HepG2 (cell line): ENCODE measurements around the gene ADPRH.

Source experiments
- CBX5 ChIP-seq: sonication (generic); formaldehyde crosslinking; IDR thresholded peaks from 2 replicates; pipeline ENCODE4 v1.4.0; 2020; ENCODE audit warnings: missing genetic modification reagents, borderline replicate concordance
- CTCF ChIP-seq: sonication (generic); formaldehyde crosslinking; IDR thresholded peaks from 2 replicates; pipeline ENCODE4 v1.5.0; 2020; ENCODE audit warnings: mild to moderate bottlenecking, missing genetic modification reagents, moderate library complexity
- EZH2 ChIP-seq: conservative IDR thresholded peaks from 2 replicates; pipeline ENCODE4 v1.6.1; 2012; ENCODE audit warnings: mild to moderate bottlenecking, low read depth, low read length, moderate library complexity
- HCFC1 ChIP-seq: fragments of 150-350 bp; IDR thresholded peaks from 2 replicates; pipeline ENCODE4 v1.6.1; 2014; ENCODE audit warnings: low read depth, low read length
- PRMT3 ChIP-seq: sonication (generic); formaldehyde crosslinking; IDR thresholded peaks from 2 replicates; pipeline ENCODE4 v1.8.1; 2022; ENCODE audit warnings: low read depth, mild to moderate bottlenecking, moderate library complexity, missing genetic modification reagents, borderline replicate concordance
- SIN3A ChIP-seq: IDR thresholded peaks from 2 replicates; pipeline ENCODE4 v1.6.1; 2011; ENCODE audit warnings: low read depth, mild to moderate bottlenecking, control low read depth, low read length, borderline replicate concordance
- SYNCRIP ChIP-seq: fragments of 200-400 bp; formaldehyde crosslinking; IDR thresholded peaks from 2 replicates; pipeline ENCODE4 v1.6.1; 2018; ENCODE audit warnings: mild to moderate bottlenecking, low read depth, low read length; ENCODE audit not compliant: insufficient read depth
- TEF ChIP-seq: sonication (generic); formaldehyde crosslinking; IDR thresholded peaks from 2 replicates; pipeline ENCODE4 v1.5.0; 2020; ENCODE audit warnings: missing genetic modification reagents
- ZBTB49 ChIP-seq: sonication (generic); formaldehyde crosslinking; IDR thresholded peaks from 2 replicates; pipeline ENCODE4 v1.4.0; 2020; ENCODE audit warnings: missing genetic modification reagents, borderline replicate concordance
- ZFAT ChIP-seq: sonication (generic); formaldehyde crosslinking; conservative IDR thresholded peaks from 2 replicates; pipeline ENCODE4 v1.8.1; 2023; ENCODE audit warnings: missing genetic modification reagents, inconsistent platforms
- ZNF318 ChIP-seq: sonication (generic); formaldehyde crosslinking; IDR thresholded peaks from 2 replicates; pipeline ENCODE4 v1.4.0; 2020; ENCODE audit warnings: mild to moderate bottlenecking, missing genetic modification reagents
- ZNF367 ChIP-seq: sonication (generic); formaldehyde crosslinking; IDR thresholded peaks from 2 replicates; pipeline ENCODE4 v1.4.0; 2020; ENCODE audit warnings: missing genetic modification reagents, borderline replicate concordance
- ZNF512 ChIP-seq: sonication (generic); formaldehyde crosslinking; IDR thresholded peaks from 2 replicates; pipeline ENCODE4 v1.4.0; 2020; ENCODE audit warnings: mild to moderate bottlenecking, missing genetic modification reagents
- ZNF7 ChIP-seq: IDR thresholded peaks from 2 replicates; pipeline ENCODE4 v1.6.1; 2016; ENCODE audit warnings: missing biosample characterization, missing genetic modification reagents

GRCh38 chr3:119619094-119619493, 39.8 kb downstream of the ADPRH start:
- TF ChIP-seq CBX5 (CRISPR knock-in tag) (no peak), SYNCRIP (no peak), ZNF7 (CRISPR knock-in tag) (no peak), ZNF318 (CRISPR knock-in tag) (no peak), EZH2 (no peak), TEF (CRISPR knock-in tag) (no peak), PRMT3 (CRISPR knock-in tag) (no peak), ZBTB49 (CRISPR knock-in tag) (no peak), HCFC1 (no peak), ZNF367 (CRISPR knock-in tag) (no peak), SIN3A (no peak), ZNF512 (no peak), CTCF (no peak), ZFAT (no peak)
